ENCODE measurements around the gene CERT1. TPM values are rescaled to one million over a fixed set of nuclear protein-coding genes. Genes with fewer than 3 reads are reported as not detected.

The CERT1 gene
- total RNA-seq, 1 donor from 2014 or later, result 36.2 TPM

GRCh38 chr5:75341934-75342333, 169.5 kb downstream of the CERT1 start:
- H3K4me3 Mint-ChIP-seq (ENCODE audit: unreplicated experiment), result no peak overlapping the region
- DNase-seq (ENCODE audit: low spot score), result no peak
- TF ChIP-seq CTCF (IDR thresholded peaks at IDR 0.05), result no peak
- H3K27me3 Mint-ChIP-seq (ENCODE audit: low read depth), result no peaks in the 10 kb centered on the region
- peak overlapping the region; percentile 45 for H3K27ac Mint-ChIP-seq (ENCODE audit: unreplicated experiment)
- H3K36me3 Mint-ChIP-seq (ENCODE audit: low read depth), result peaks cover 9% of the 10 kb centered on the region
- H3K4me1 Mint-ChIP-seq (ENCODE audit: low read depth), result peaks cover 50% of the 10 kb centered on the region
- no peaks in the 10 kb centered on the region for H3K9me3 Mint-ChIP-seq (ENCODE audit: low read depth)

- peaks cover 4% of the 10 kb centered on the region for H3K36me3 Mint-ChIP-seq (ENCODE audit: low read depth)
- no peak for TF ChIP-seq CTCF (IDR thresholded peaks at IDR 0.05)
- H3K9me3 Mint-ChIP-seq (ENCODE audit: low read depth), result no peaks in the 10 kb centered on the region
- H3K4me3 Mint-ChIP-seq (ENCODE audit: unreplicated experiment), result no peak overlapping the region
- DNase-seq (ENCODE audit: low spot score), result no peak
- H3K27ac Mint-ChIP-seq (ENCODE audit: unreplicated experiment), result peak overlapping the region; percentile 45
- H3K27me3 Mint-ChIP-seq (ENCODE audit: low read depth), result no peaks in the 10 kb centered on the region
- H3K4me1 Mint-ChIP-seq (ENCODE audit: low read depth), result peaks cover 50% of the 10 kb centered on the region
Measured at GRCh38 chr5:75340714-75341478, 170.5 kb downstream of the CERT1 start.

GRCh38 chr5:75338408-75338807, 173.0 kb downstream of the CERT1 start:
- no peak overlapping the region for H3K4me3 Mint-ChIP-seq (ENCODE audit: unreplicated experiment)
- H3K27ac Mint-ChIP-seq (ENCODE audit: unreplicated experiment), result no peak overlapping the region

GRCh38 chr5:75337366-75338021, 173.9 kb downstream of the CERT1 start:
- Mint-ChIP-seq H3K9me3 (ENCODE audit: low read depth) (no peaks in the 10 kb centered on the region), H3K27ac (ENCODE audit: unreplicated experiment) (no peak overlapping the region), H3K27me3 (ENCODE audit: low read depth) (no peaks in the 10 kb centered on the region), H3K4me1 (ENCODE audit: low read depth) (peaks cover 46% of the 10 kb centered on the region), H3K36me3 (ENCODE audit: low read depth) (no peaks in the 10 kb centered on the region), H3K4me3 (ENCODE audit: unreplicated experiment) (no peak overlapping the region)
- TF ChIP-seq CTCF (IDR thresholded peaks at IDR 0.05), result no peak
- DNase-seq (ENCODE audit: low spot score), result peak; percentile 95

More at GRCh38 chr5:75338408-75338807, 173.0 kb downstream of the CERT1 start:
- H3K9me3 Mint-ChIP-seq (ENCODE audit: low read depth), result no peaks in the 10 kb centered on the region
- H3K4me1 Mint-ChIP-seq (ENCODE audit: low read depth), result peaks cover 50% of the 10 kb centered on the region
- DNase-seq (ENCODE audit: low spot score), result no peak
- TF ChIP-seq CTCF (IDR thresholded peaks at IDR 0.05), result no peak
- H3K27me3 Mint-ChIP-seq (ENCODE audit: low read depth), result no peaks in the 10 kb centered on the region
- no peaks in the 10 kb centered on the region for H3K36me3 Mint-ChIP-seq (ENCODE audit: low read depth)

GRCh38 chr5:75336615-75337336, 174.7 kb downstream of the CERT1 start, which contains the start of gene HMGCR:
Gene HMGCR (plus strand): TSS chr5:75337220. CDS start chr5:75342606, 5,386 bp downstream.
- H3K27me3 Mint-ChIP-seq (ENCODE audit: low read depth), result no peaks in the 10 kb centered on the region
- TF ChIP-seq CTCF (IDR thresholded peaks at IDR 0.05), result peak; percentile 59
- H3K9me3 Mint-ChIP-seq (ENCODE audit: low read depth), result no peaks in the 10 kb centered on the region
- peak; percentile 99 for DNase-seq (ENCODE audit: low spot score)
- H3K27ac Mint-ChIP-seq (ENCODE audit: unreplicated experiment), result no peak within 1 kb of the TSS
- no peak within 1 kb of the TSS for H3K4me3 Mint-ChIP-seq (ENCODE audit: unreplicated experiment)
- peaks cover 39% of the 10 kb centered on the region for H3K4me1 Mint-ChIP-seq (ENCODE audit: low read depth)
- H3K36me3 Mint-ChIP-seq (ENCODE audit: low read depth), result no peaks in the 10 kb centered on the region

Data from chondrocyte (in vitro differentiated cells).